ENCODE data around the gene ABHD6.

- TF ChIP-seq GATA2 (IDR thresholded peaks at IDR 0.05; ENCODE audit: low read depth, low read length) (no peak), GATA3 (IDR thresholded peaks at IDR 0.05; ENCODE audit: low read depth, low read length) (no peak)
Observed at GRCh38 chr3:58230876-58231552, 6.6 kb upstream of the ABHD6 start.
